Fibroblast of mammary gland (primary cell): ENCODE results near the gene TBC1D10A.

Source experiments
- DNase-seq: peaks from one replicate; pipeline ENCODE4 v3.0.0-alpha.2; 2010; ENCODE audit warnings: low read depth
- H3K4me3 ChIP-seq: 2 replicates; pipeline ENCODE4 v1.5.1; 2011; ENCODE audit warnings: low read depth, mild to moderate bottlenecking, low read length, moderate library complexity; ENCODE audit not compliant: control insufficient read depth
- CTCF ChIP-seq: conservative IDR thresholded peaks from 2 replicates; pipeline ENCODE4 v1.5.1; 2011; ENCODE audit warnings: low read depth, low read length, inconsistent platforms; ENCODE audit not compliant: control insufficient read depth, insufficient read depth

Gene TBC1D10A

GRCh38 chr22:30292069-30292970 is 34.4 kb downstream of the TBC1D10A start:
- no peak for DNase-seq
- TF ChIP-seq CTCF = no peak
- H3K4me3 ChIP-seq = no peak overlapping the region

- no peak overlapping the region for H3K4me3 ChIP-seq
- no peak for TF ChIP-seq CTCF
- DNase-seq = peak; percentile 67
These were observed 35.5 kb downstream of the TBC1D10A start for GRCh38 chr22:30291058-30291892.

- peak; percentile 73 for DNase-seq
These were observed 36.2 kb downstream of the TBC1D10A start for GRCh38 chr22:30290342-30291057.

GRCh38 chr22:30289980-30290313 is 36.8 kb downstream of the TBC1D10A start:
- DNase-seq = no peak
- peak overlapping the region; percentile 40 for H3K4me3 ChIP-seq

More at GRCh38 chr22:30290342-30291057, 36.2 kb downstream of the TBC1D10A start:
- no peak for TF ChIP-seq CTCF
- no peak overlapping the region for H3K4me3 ChIP-seq

GRCh38 chr22:30289141-30289979 is 37.4 kb downstream of the TBC1D10A start, which contains the start of gene CASTOR1:
Gene CASTOR1 (minus strand): TSS chr22:30289505. CDS start chr22:30289497, 8 bp downstream.
- DNase-seq = peak; percentile 97
- TF ChIP-seq CTCF = no peak
- peak within 1 kb of the TSS; percentile 53 for H3K4me3 ChIP-seq

More at GRCh38 chr22:30289980-30290313, 36.8 kb downstream of the TBC1D10A start:
- TF ChIP-seq CTCF = no peak
